ENCODE data around the gene SCARF2.

DNA sequence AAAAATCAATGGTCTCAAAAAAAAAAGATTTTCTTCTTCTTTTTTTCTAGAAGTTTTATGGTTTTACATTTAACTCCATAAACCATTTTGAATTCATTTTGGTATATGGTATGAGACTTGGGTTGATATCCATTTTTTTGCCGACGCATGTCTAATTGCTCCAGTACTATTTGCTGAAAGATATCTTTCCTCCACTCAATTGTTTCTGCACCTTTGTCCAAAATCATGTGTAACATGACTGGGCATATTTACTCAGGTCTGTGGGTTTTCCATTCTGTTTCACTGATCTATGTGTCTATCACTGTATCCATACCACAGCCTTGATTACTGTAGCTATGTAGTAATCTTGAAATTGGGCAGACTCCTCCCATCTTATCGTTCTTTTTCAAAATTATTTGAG lies 15.6 kb upstream of the SCARF2 start:
- TF ChIP-seq, protein P1, sequence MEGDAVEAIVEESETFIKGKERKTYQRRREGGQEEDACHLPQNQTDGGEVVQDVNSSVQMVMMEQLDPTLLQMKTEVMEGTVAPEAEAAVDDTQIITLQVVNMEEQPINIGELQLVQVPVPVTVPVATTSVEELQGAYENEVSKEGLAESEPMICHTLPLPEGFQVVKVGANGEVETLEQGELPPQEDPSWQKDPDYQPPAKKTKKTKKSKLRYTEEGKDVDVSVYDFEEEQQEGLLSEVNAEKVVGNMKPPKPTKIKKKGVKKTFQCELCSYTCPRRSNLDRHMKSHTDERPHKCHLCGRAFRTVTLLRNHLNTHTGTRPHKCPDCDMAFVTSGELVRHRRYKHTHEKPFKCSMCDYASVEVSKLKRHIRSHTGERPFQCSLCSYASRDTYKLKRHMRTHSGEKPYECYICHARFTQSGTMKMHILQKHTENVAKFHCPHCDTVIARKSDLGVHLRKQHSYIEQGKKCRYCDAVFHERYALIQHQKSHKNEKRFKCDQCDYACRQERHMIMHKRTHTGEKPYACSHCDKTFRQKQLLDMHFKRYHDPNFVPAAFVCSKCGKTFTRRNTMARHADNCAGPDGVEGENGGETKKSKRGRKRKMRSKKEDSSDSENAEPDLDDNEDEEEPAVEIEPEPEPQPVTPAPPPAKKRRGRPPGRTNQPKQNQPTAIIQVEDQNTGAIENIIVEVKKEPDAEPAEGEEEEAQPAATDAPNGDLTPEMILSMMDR (IDR thresholded peaks at IDR 0.05), result no peak
- no peak for TF ChIP-seq POLR2A (IDR thresholded peaks at IDR 0.05)

All from suprapubic skin (tissue), 3 donors.